GM13977 (cell line): ENCODE results near the gene C2CD2.

Experiments used
- DNase-seq: peaks from one replicate; pipeline ENCODE4 v3.0.0; 2012; ENCODE audit warnings: low spot score
- CTCF ChIP-seq: IDR thresholded peaks from 2 replicates; pipeline ENCODE4 v1.5.1; 2012; ENCODE audit warnings: mild to moderate bottlenecking, control low read depth; ENCODE audit not compliant: insufficient read depth; ENCODE audit errors: extremely low read depth, missing control alignments
- in situ Hi-C: fragments of 300-500 bp; cut with MboI; formaldehyde crosslinking; loops from one replicate; pipeline ENCODE4 v1.12.0; 2022; ENCODE audit warnings: low sequenced_read_pairs, low pct_unique_long_range_greater_than_20kb, mixed read lengths, inconsistent platforms; ENCODE audit not compliant: unreplicated experiment

The C2CD2 gene

GRCh38 chr21:41958886-41959563 lies 5.2 kb upstream of the C2CD2 start:
- in situ Hi-C loops = no loop called here

DNA sequence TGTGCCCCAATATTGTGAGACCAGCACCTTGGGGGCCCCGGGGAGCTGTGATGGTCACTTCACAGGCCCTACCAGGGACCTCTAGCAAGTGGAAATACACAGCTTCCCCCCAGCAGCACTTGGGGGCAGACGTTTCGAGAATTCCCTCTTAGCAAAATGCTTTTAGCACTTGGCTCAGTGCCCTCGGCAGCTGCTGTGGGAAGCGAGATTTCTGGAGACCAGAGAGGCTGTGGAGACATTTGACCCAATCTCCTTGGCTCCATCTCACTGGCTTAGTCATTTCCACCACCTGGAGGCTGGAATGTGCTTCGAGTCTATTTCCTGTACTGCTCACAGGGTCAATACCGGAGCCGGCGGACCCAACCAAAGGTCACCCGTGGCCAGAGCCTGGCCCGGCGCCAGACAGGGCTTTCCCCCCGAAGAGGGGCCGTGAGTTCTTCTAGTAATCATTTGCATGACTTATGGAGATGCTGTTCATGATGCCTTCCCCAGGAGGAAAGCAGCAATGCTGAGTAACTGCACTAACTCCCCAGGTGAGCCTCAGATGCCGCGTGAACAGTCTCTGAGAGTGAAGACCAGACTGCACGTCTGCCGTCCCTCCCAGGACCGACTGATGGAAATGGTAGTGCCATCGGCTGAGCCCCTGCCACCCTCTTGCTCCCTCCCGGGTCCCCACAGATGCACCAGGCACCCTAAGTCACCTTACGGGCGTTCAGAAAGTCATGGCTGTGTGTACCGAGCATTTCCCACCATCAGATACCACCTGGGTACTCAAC lies 4.4 kb upstream of the C2CD2 start:
- no peak for TF ChIP-seq CTCF
- DNase-seq = peak; percentile 19
- in situ Hi-C loops = no loop called here

More at GRCh38 chr21:41958886-41959563, 5.2 kb upstream of the C2CD2 start:
- DNase-seq = peak; percentile 17
- TF ChIP-seq CTCF = no peak

GRCh38 chr21:41956926-41957729 lies 3.3 kb upstream of the C2CD2 start:
- no peak for TF ChIP-seq CTCF
- in situ Hi-C loops = no loop called here
- no peak for DNase-seq

GRCh38 chr21:41955516-41955915 lies 1.7 kb upstream of the C2CD2 start:
- TF ChIP-seq CTCF = no peak
- in situ Hi-C loops = no loop called here
- no peak for DNase-seq

GRCh38 chr21:41954654-41955499 lies 1.1 kb upstream of the C2CD2 start:
- TF ChIP-seq CTCF = no peak
- no peak for DNase-seq
- in situ Hi-C loops = no loop called here

DNA sequence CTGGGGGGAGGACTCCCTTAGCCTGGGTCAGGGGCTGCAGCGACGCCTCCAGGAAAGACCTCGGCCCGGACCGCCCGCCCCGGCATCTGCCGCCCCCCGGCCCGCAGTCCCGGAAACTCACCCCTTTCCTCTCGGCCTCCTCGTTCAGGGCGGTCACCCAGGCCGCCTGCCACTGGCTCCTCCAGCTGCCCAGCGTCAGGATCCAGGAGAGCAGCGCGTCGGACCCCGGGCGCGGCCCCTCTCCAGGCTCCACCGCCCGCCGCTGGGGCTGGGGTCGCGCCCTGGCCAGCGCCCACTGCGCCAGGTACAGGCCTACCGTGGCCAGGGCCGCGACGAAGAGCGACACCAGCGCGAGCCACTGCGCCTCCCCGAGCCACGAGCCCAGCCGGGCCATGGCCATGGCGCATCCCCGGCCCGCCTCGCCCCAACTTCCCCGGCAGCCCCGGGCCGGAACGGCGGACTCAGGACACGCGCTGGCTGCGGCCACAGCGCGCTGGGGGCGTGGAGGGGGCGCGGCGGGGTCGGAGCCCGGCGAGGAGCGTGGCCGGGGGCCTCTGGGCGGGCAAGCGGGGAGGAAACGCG lies 478 bp downstream of the C2CD2 start:
- peak; percentile 69 for DNase-seq
- in situ Hi-C loops = no loop called here
- no peak for TF ChIP-seq CTCF
